SKM-1 (cell line): ENCODE measurements around the gene PRSS38.

Source experiments
- DNase-seq: peaks from one replicate; lab custom pipeline; 2025; ENCODE audit not compliant: unreplicated experiment; lab: John Stamatoyannopoulos, UW

Gene PRSS38

GRCh38 chr1:227815468-227816409 is at the start of gene PRSS38:
Gene PRSS38 (plus strand): TSS chr1:227815675. CDS start chr1:227815717, 42 bp downstream.
- no peak for DNase-seq

DNA sequence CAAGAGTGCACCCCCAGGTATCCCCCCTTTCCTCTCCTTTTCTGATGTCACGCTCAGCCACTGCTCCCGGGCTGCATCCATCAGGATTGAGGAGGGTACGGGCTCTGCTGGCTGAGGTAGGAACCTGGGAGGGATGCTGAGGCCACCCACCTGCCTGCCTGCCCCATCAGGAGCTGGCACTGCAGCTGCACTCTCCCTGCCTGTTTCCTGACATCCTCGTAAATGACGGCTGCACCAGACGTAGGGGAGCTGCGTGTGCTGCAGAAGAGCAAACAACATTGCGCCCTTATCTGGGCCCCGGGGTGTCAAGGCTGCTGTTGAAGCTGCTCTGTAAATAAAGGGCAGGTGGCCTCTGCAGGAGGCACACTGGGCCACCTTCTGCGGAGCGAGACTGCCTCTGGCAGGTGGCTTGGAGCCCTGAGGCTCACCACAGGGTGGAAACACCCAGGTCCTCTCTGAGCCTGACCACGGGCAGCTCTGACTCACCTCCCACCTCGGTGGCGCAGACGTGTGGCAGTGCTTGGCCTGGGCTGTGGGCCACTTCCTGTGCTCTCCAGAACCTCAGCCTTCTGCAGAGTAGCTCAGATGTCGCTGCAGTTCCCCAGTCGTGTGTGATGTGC is 49.4 kb upstream of the PRSS38 start:
- DNase-seq, result no peak

GRCh38 chr1:227766653-227767277 is 48.7 kb upstream of the PRSS38 start:
- DNase-seq, result no peak

- DNase-seq, result no peak
Measured at GRCh38 chr1:227767401-227768124, 47.9 kb upstream of the PRSS38 start.

DNA sequence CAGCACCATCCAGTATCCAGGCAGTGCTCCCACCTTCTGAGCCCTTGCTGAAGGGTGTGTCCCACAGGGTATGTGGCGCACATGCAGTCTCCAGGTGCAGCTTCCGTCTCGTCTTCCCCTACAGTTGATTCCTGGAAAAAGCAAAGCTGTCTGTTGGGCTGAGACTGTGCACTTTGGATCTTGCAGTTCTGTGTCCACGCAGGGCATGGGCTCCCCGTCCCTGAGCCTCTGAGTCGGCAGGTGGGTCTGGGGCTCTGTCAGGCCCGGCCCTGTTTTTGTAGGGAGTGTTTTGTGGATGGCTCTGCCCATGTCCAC is 47.4 kb upstream of the PRSS38 start:
- DNase-seq, result no peak

DNA sequence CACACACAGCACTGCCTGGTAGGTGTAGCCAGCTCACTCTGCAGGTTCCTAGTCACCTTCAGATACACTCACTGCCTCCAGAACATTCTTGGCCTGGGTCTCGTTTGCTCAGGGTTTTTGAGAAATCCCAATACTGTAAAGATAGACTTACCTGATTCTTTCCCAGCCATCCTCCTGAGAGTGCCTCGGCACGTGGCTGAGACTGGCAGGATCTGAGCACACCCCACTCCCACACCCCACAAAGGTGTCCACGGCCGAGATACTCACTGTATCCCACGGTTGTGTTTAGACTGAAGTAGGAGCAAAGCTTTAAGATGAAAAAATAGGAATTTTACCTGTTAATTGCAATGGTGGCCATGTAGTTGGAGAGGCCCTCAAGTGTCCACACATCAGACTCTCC is 46.8 kb upstream of the PRSS38 start:
- DNase-seq, result no peak

- no peak for DNase-seq
Measured at GRCh38 chr1:227769047-227769935, 46.2 kb upstream of the PRSS38 start.

GRCh38 chr1:227769936-227770494 is 45.5 kb upstream of the PRSS38 start:
- no peak for DNase-seq

DNA sequence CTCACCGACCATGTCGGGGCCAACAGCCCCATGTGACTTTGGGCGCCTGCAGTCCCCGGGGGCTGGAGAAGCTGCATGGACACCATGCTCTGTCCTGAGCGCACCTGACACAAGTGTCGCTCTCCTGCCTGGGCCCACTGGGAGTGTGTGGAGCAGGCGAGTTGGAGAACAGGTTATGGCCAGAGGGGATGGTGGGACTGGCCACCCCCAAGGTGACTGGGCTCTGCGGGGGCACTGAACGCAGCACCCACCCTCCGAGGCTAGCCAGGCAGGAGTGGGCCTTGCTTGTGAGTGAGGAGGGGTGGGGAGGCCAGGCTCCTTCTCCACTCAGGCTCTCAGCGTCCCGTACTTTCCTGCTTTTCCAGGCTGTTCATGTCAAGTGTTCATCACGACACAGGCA is 44.7 kb upstream of the PRSS38 start:
- no peak for DNase-seq

- no peak for DNase-seq
Measured at GRCh38 chr1:227771326-227771725, 44.1 kb upstream of the PRSS38 start.

DNA sequence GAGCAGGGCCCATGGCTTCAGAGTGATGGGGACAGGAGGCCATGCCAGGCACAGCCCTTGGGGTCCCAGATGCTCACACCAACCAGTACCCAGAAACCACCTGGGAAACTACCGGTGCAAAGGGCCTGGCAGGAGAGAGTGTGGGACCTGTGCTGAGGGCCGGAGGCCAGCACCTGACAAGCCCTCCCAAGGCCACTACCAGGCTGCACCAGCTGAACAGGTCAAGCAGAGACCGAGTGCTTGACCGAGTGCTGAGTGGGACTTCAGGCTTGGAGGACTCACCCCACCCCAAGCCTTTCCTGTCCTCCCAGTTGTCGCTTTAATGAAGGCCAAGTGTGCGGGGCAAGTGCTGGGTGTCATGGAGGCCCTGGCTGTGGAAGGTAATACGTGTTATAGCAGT is 43.7 kb upstream of the PRSS38 start:
- no peak for DNase-seq

GRCh38 chr1:227773558-227773957 is 41.9 kb upstream of the PRSS38 start:
- no peak for DNase-seq

- no peak for DNase-seq
Measured at GRCh38 chr1:227774051-227774731, 41.3 kb upstream of the PRSS38 start.

DNA sequence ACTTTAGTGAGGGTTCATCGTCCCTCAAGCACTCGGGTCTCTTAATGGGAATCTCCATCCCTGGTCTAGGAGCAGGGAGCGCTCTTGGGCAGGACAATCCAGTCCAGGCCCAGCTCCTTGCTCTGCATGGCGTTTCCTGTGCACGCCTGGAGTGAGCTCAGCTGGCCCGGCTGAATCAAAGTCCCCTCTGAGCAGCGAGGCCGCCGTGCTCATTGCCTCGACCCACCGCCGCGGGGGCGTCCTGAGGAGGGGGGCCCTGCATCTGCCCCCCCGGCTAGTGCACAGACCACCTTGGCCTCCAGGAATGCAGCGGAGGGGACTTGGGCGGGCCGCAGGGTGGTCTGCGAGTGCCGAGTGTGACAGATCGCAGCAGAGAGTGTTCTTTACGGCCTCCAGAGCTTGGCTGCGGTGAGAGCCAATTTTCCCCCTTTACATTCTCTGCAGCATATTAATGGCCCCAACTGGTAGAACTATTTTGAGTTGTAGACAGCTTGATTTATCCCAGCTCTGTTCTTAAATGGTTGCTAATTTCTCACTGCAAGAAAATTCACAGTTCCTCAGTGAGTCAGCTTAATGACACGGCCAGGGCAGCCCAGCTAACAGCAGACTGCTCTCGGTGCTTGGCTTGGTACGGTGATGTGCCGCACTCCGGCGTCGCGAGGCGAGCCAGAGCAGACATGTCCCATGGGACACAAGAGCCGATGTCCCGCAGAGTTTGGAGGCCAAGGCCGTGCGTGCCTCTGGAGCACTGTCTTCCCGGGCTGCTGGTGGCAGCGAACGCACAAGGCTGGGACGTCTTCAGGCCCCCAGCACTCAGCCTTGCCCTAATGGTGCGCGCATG is 40.4 kb upstream of the PRSS38 start:
- no peak for DNase-seq

DNA sequence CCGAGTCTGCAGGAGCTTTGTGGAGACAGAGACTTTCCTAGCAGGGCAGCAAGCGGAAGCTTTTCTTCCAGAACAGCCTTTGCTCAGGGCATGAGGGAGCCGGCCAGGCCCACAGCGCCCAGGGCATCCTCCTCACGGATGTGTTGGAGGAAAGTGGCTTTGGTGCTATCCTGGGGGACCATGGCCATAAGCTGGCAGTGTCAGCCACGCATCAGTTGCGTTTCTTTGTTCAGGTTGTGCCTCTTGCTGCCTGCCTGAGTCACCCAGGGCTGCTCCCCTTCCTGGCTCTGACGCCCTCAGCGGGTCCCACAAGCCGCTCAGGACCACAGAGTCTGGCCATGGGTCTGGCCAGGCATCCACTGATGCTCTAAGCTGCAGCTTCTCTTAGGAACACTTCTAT is 39.6 kb upstream of the PRSS38 start:
- no peak for DNase-seq

- no peak for DNase-seq
Measured at GRCh38 chr1:227776331-227776771, 39.1 kb upstream of the PRSS38 start.

DNA sequence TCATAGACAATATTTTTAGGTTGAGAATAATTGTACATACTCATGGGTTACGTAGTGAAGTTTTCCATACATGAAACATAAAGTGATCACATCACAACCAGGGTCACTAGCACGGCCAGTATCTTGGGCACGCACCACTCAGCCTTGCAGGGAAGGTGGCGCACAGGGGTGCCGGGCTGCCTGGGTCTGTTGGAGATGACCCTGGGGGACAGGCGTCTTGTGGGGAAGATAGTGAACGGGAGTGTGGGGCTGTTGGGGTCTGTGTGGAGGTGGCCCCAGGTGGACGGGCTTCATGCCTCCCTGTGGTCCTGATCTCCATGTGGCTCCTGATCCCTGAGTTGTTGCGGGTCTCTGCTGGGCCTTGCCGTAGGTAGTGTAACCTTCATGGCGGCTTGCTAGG is 38.3 kb upstream of the PRSS38 start:
- DNase-seq, result no peak

DNA sequence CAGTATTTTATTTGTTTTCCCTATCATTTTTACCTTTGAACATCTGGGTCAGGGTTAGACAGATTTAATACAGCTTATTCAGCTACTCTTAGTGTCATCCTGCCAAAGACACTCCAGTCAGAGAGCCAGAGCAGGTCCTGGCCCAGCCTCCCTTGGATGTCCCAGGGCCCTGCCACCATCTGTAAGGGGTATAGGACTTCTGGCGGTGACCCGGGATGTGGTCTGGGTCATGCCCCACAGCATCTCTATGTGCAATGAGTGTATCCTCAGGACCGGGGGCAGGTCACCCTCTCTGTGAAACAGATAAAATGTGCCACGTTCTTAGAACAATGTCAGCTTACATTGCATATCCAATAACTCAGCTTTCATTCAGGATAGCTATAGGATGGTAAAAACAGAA is 37.8 kb upstream of the PRSS38 start:
- no peak for DNase-seq
